ENCODE measurements around the gene FDPS. TPM values are rescaled to one million over a fixed set of nuclear protein-coding genes. Genes with fewer than 3 reads are reported as not detected.

FDPS gene
- total and polyA plus RNA-seq, 4 donors, result 176 to 370 (median 249) TPM

- H3K36me3 ChIP-seq (ENCODE audit: control insufficient read depth in 4 of 4, insufficient read depth in 3 of 4, low read depth in 1 of 4, low read length in 3 of 4), result peaks cover 0 to 25% (median 15%) of the 10 kb centered on the region in 4 donors
- no peak overlapping the region for H3K27ac ChIP-seq (ENCODE audit: low read depth in 1 of 2, low read length in 2 of 2)
- H3K9me3 ChIP-seq (ENCODE audit: control insufficient read depth in 4 of 4, low read length in 3 of 4), result no peaks in the 10 kb centered on the region
- peaks cover 2 to 36% (median 23%) of the 10 kb centered on the region in 4 donors for H3K4me1 ChIP-seq (ENCODE audit: control insufficient read depth in 4 of 4, insufficient read depth in 4 of 4, low read length in 3 of 4)
- H3K9ac ChIP-seq (ENCODE audit: low read depth in 1 of 2, low read length in 2 of 2), result no peak overlapping the region
- no peak for TF ChIP-seq ZBTB33 (IDR thresholded peaks at IDR 0.05)
- no peak for TF ChIP-seq YY1 (IDR thresholded peaks at IDR 0.05)
- TF ChIP-seq SP1 (IDR thresholded peaks at IDR 0.05), result no peak
- TF ChIP-seq RAD21 (IDR thresholded peaks at IDR 0.05), result no peak
- no peak for TF ChIP-seq CTCF (IDR thresholded peaks at IDR 0.05; ENCODE audit: low read depth, low read length, missing input control)
- TF ChIP-seq, protein P1, sequence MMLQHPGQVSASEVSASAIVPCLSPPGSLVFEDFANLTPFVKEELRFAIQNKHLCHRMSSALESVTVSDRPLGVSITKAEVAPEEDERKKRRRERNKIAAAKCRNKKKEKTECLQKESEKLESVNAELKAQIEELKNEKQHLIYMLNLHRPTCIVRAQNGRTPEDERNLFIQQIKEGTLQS (IDR thresholded peaks at IDR 0.05), result no peak
- TF ChIP-seq FOXA2 (IDR thresholded peaks at IDR 0.05), result no peak
- WGBS, result 70% methylated on average over 11 of the region's 11 CpGs
- no peak for DNase-seq (ENCODE audit: low spot score)
- no peaks in the 10 kb centered on the region for H3K27me3 ChIP-seq (ENCODE audit: control insufficient read depth in 4 of 4, insufficient read depth in 4 of 4, low read length in 3 of 4)
- no peak overlapping the region for H3K4me3 ChIP-seq (ENCODE audit: low read depth in 1 of 3, low read length in 3 of 3)
Measured at GRCh38 chr1:155320252-155320651, 11.6 kb downstream of the FDPS start.

DNA sequence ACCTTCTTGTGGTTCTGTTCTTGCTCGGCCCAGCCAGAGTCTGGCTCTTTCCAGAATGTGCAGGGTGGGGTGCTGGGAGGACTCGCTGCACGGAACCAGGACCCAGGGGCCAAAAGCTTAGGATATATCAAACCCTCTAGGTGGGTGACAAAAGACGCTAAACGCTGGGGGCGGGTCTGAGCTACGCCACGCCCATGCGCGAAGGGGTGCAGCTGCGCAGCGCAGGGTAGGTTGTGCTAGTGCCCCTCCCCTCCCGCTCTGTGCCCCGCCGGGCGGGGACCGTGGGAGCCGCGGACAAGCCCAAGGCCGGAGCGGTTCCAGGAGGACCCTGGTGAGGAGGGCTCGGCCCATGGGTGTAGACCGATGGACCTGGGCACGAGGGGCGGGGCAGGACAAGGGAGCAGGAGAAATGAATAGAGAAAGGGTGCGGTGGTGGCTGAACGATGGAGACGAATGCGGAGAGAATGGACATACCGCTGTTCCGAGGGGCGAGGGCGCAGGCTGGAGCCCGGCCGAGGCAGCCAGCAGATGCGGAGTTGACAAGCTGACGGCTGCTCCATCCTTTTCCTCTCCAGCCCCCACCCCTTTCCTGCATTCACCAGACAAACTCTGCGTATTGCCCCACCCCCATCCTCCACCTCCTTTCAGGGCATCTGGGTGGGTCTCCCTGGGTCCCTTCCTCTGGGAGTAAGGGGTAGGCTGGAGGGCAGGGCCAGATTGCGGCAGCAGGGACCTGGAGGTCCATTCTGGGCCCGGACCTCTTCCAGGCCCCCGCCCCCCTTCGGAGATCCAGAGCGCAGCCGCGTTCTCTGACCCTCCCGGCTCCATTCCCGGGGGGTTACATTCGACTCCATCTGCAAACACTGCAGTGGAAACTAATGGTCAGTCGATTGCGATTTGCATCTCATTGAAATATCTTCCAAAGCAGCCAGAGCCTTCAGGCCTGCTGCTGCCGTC, 12.3 kb downstream of the FDPS start, which contains the start of gene RUSC1:
Gene RUSC1 (plus strand): TSS at position 234 of the 957 bp plus-strand sequence. CDS start 880 bp downstream, outside the sequence.
- H3K9me3 ChIP-seq (ENCODE audit: control insufficient read depth in 4 of 4, low read length in 3 of 4), result no peaks in the 10 kb centered on the region
- peak within 1 kb of the TSS in 1 of 3 donors; percentile 35 for H3K4me3 ChIP-seq (ENCODE audit: low read depth in 1 of 3, low read length in 3 of 3)
- no peaks in the 10 kb centered on the region for H3K27me3 ChIP-seq (ENCODE audit: control insufficient read depth in 4 of 4, insufficient read depth in 4 of 4, low read length in 3 of 4)
- WGBS, result 60% methylated on average over 51 of the region's 51 CpGs
- no peak for TF ChIP-seq HNF4A (conservative IDR thresholded peaks at IDR 0.05)
- H3K27ac ChIP-seq (ENCODE audit: low read depth in 1 of 2, low read length in 2 of 2), result peak within 1 kb of the TSS; percentile 43 to 49
- DNase-seq (ENCODE audit: low spot score), result peak; percentile 77
- peaks cover 2 to 36% (median 24%) of the 10 kb centered on the region in 4 donors for H3K4me1 ChIP-seq (ENCODE audit: control insufficient read depth in 4 of 4, insufficient read depth in 4 of 4, low read length in 3 of 4)
- no peak within 1 kb of the TSS for H3K9ac ChIP-seq (ENCODE audit: low read depth in 1 of 2, low read length in 2 of 2)
- H3K36me3 ChIP-seq (ENCODE audit: control insufficient read depth in 4 of 4, insufficient read depth in 3 of 4, low read depth in 1 of 4, low read length in 3 of 4), result peaks cover 0 to 25% (median 15%) of the 10 kb centered on the region in 4 donors

GRCh38 chr1:155321639-155322503, 13.2 kb downstream of the FDPS start:
- Histone ChIP-seq H3K9ac (ENCODE audit: low read depth in 1 of 2, low read length in 2 of 2) (no peak overlapping the region), H3K4me1 (ENCODE audit: control insufficient read depth in 4 of 4, insufficient read depth in 4 of 4, low read length in 3 of 4) (peaks cover 2 to 35% (median 23%) of the 10 kb centered on the region in 4 donors), H3K27me3 (ENCODE audit: control insufficient read depth in 4 of 4, insufficient read depth in 4 of 4, low read length in 3 of 4) (no peaks in the 10 kb centered on the region), H3K36me3 (ENCODE audit: control insufficient read depth in 4 of 4, insufficient read depth in 3 of 4, low read depth in 1 of 4, low read length in 3 of 4) (peaks cover 0 to 23% (median 16%) of the 10 kb centered on the region in 4 donors), H3K9me3 (ENCODE audit: control insufficient read depth in 4 of 4, low read length in 3 of 4) (no peaks in the 10 kb centered on the region), H3K27ac (ENCODE audit: low read depth in 1 of 2, low read length in 2 of 2) (peak overlapping the region; percentile 48 to 58), H3K4me3 (ENCODE audit: low read depth in 1 of 3, low read length in 3 of 3) (no peak overlapping the region)
- WGBS, result 57% methylated on average over 27 of the region's 27 CpGs
- DNase-seq (ENCODE audit: low spot score), result no peak
- TF ChIP-seq, protein P1 (IDR thresholded peaks at IDR 0.05), result no peak
- TF ChIP-seq CTCF (IDR thresholded peaks at IDR 0.05; ENCODE audit: low read depth, low read length, missing input control) (no peak), HNF4A (conservative IDR thresholded peaks at IDR 0.05) (no peak), JUND (IDR thresholded peaks at IDR 0.05) (no peak), ZBTB33 (IDR thresholded peaks at IDR 0.05) (no peak), YY1 (IDR thresholded peaks at IDR 0.05) (no peak)
